ENCODE results near the gene SPEF2. TPM values are rescaled to one million over a fixed set of nuclear protein-coding genes. Genes with fewer than 3 reads are reported as not detected.
"Not testable (repeated sequence)": the region's sequence is repeated elsewhere in the genome, so short reads cannot be mapped to it uniquely, and the experiment has no call there.

The SPEF2 gene
- total RNA-seq, 1 donor from 2014 or later = 12.1 TPM

- H3K27me3 Mint-ChIP-seq (ENCODE audit: low read depth) = peaks cover 18% of the 10 kb centered on the region
- H3K4me3 Mint-ChIP-seq = no peak overlapping the region
- no peak overlapping the region for H3K27ac Mint-ChIP-seq
- no peak for DNase-seq (ENCODE audit: low spot score in 2 of 2, unreplicated experiment in 2 of 2)
- no peaks in the 10 kb centered on the region for H3K9me3 Mint-ChIP-seq
- H3K4me1 Mint-ChIP-seq = no peaks in the 10 kb centered on the region
- H3K36me3 Mint-ChIP-seq = no peaks in the 10 kb centered on the region
- TF ChIP-seq CTCF (IDR thresholded peaks at IDR 0.05; ENCODE audit: unreplicated experiment) = no peak
Observed at GRCh38 chr5:35832762-35833161, 215.1 kb downstream of the SPEF2 start.

GRCh38 chr5:35833224-35833623 is 215.6 kb downstream of the SPEF2 start:
- H3K4me1 Mint-ChIP-seq = no peaks in the 10 kb centered on the region
- H3K9me3 Mint-ChIP-seq = no peaks in the 10 kb centered on the region
- no peak overlapping the region for H3K27ac Mint-ChIP-seq
- no peaks in the 10 kb centered on the region for H3K36me3 Mint-ChIP-seq
- no peak overlapping the region for H3K4me3 Mint-ChIP-seq
- no peak for DNase-seq (ENCODE audit: low spot score in 2 of 2, unreplicated experiment in 2 of 2)
- TF ChIP-seq CTCF (IDR thresholded peaks at IDR 0.05; ENCODE audit: unreplicated experiment) = no peak
- H3K27me3 Mint-ChIP-seq (ENCODE audit: low read depth) = peaks cover 18% of the 10 kb centered on the region

DNA sequence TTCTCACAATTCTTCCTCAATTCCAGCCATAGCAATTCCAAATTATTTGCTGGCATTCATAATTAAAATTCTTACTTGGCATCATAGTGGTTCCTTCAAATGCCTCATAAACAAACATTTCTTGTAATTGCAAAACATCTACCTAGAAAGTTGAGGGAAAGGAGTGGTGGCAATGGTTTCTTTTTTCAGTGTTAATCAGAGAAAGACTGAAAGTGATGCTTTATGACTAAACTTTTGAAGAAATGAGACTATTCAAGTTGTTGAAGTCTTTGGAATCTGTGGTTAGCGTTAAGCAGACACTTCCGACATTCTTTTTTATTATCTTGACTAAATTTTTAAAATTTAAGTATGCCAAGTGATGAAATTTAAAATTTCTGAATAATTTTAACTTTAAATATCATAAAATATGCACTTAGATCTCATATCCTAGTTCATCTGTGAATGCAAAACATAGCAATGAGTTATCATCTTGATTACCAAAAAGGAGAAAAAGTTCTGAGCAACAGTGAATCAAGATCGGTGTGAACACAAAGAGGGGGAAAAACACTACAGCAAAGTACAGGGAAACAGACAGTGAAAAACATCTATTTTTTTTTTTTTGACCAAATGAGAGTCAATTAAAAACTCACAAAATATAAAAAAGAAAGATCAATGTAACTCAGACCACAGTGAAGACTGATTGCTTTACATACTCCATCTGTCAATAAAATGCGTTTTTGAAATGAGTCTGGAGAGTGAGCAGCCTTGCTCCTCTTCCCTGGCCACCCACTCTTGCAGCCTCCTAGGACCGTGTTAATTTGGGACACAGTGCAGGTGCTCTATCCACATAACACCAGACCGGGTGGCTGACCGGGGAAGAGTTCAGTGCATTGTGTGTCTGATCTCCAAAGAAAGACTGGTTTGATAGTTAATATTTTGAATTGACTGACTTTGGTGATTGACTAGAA is 218.4 kb downstream of the SPEF2 start:
- Mint-ChIP-seq H3K27ac (no peak overlapping the region), H3K9me3 (no peaks in the 10 kb centered on the region), H3K27me3 (ENCODE audit: low read depth) (peaks cover 18% of the 10 kb centered on the region), H3K4me1 (no peaks in the 10 kb centered on the region), H3K4me3 (no peak overlapping the region), H3K36me3 (no peaks in the 10 kb centered on the region)
- no peak for TF ChIP-seq CTCF (IDR thresholded peaks at IDR 0.05; ENCODE audit: unreplicated experiment)
- DNase-seq (ENCODE audit: low spot score in 2 of 2, unreplicated experiment in 2 of 2) = no peak

- no peak overlapping the region for H3K4me3 Mint-ChIP-seq
- H3K4me1 Mint-ChIP-seq = no peaks in the 10 kb centered on the region
- peaks cover 3% of the 10 kb centered on the region for H3K27me3 Mint-ChIP-seq (ENCODE audit: low read depth)
- no peak overlapping the region for H3K27ac Mint-ChIP-seq
- no peak for DNase-seq (ENCODE audit: low spot score in 2 of 2, unreplicated experiment in 2 of 2)
- H3K36me3 Mint-ChIP-seq = no peaks in the 10 kb centered on the region
- TF ChIP-seq CTCF (IDR thresholded peaks at IDR 0.05; ENCODE audit: unreplicated experiment) = no peak
- H3K9me3 Mint-ChIP-seq = peaks cover 5% of the 10 kb centered on the region
Observed at GRCh38 chr5:35838370-35839042, 220.8 kb downstream of the SPEF2 start.

GRCh38 chr5:35842856-35843255 is 225.2 kb downstream of the SPEF2 start:
- no peak overlapping the region for H3K4me3 Mint-ChIP-seq
- H3K9me3 Mint-ChIP-seq = peaks cover 23% of the 10 kb centered on the region
- no peaks in the 10 kb centered on the region for H3K4me1 Mint-ChIP-seq
- DNase-seq (ENCODE audit: low spot score in 2 of 2, unreplicated experiment in 2 of 2) = no peak
- no peaks in the 10 kb centered on the region for H3K27me3 Mint-ChIP-seq (ENCODE audit: low read depth)
- no peaks in the 10 kb centered on the region for H3K36me3 Mint-ChIP-seq
- no peak for TF ChIP-seq CTCF (IDR thresholded peaks at IDR 0.05; ENCODE audit: unreplicated experiment)
- no peak overlapping the region for H3K27ac Mint-ChIP-seq

DNA sequence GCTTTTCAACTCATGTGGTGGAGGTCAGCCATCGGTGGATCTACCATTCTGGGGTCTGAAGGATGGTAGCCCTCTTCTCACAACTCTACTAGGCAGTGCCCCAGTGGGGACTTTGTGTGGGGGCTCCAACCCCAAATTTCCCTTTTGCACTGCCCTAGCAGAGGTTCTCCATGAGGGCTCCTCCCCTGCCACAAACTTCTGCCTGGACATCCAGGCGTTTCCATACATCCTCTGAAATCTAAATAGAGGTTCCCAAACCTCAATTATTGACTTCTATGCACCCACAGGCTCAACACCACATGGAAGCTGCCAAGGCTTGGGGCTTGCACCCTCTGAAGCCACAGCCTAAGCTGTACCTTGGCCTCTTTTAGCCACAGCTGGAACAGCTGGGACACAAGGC is 227.8 kb downstream of the SPEF2 start:
- not testable (repeated sequence) for H3K36me3 Mint-ChIP-seq; H3K4me1 Mint-ChIP-seq; DNase-seq (ENCODE audit: low spot score in 2 of 2, unreplicated experiment in 2 of 2); H3K27me3 Mint-ChIP-seq (ENCODE audit: low read depth); H3K27ac Mint-ChIP-seq; H3K4me3 Mint-ChIP-seq
- peaks cover 23% of the 10 kb centered on the region for H3K9me3 Mint-ChIP-seq
